Activated naive CD8-positive, alpha-beta T cell treated with anti-CD3 and anti-CD28 coated beads for 36 hours (primary cell): Measurements from ENCODE around the gene ZNF541. TPM values are rescaled to one million over a fixed set of nuclear protein-coding genes. Genes with fewer than 3 reads are reported as not detected.

Experiments
- DNase-seq: peaks from one replicate; pipeline ENCODE4 v3.0.0; 2021
- H3K27ac Mint-ChIP-seq: one replicate; pipeline ENCODE4 v1.8.0; 2022; ENCODE audit warnings: mild to moderate bottlenecking, moderate library complexity, mixed read lengths
- H3K27me3 Mint-ChIP-seq: one replicate; pipeline ENCODE4 v1.8.0; 2022; ENCODE audit warnings: mild to moderate bottlenecking, mixed read lengths
- H3K36me3 Mint-ChIP-seq: one replicate; pipeline ENCODE4 v1.8.0; 2021; ENCODE audit warnings: mild to moderate bottlenecking, mixed read lengths
- H3K4me1 Mint-ChIP-seq: one replicate; pipeline ENCODE4 v1.8.0; 2021; ENCODE audit warnings: mixed read lengths
- H3K4me3 Mint-ChIP-seq: one replicate; pipeline ENCODE4 v1.8.0; 2022; ENCODE audit warnings: mild to moderate bottlenecking, moderate library complexity, mixed read lengths
- H3K9me3 Mint-ChIP-seq: one replicate; pipeline ENCODE4 v1.8.0; 2022; ENCODE audit warnings: mixed read lengths
- total RNA-seq, 2 experiments: library from RNA; stranded (reverse); gene quantifications; one replicate each; pipeline ENCODE4 v1.2.3, GENCODE V29; 2021

ZNF541 gene
- total RNA-seq, 2 experiments from 2014 or later, result 0.19 to 0.22 TPM

GRCh38 chr19:47539747-47540311, 33.1 kb downstream of the ZNF541 start:
- Mint-ChIP-seq H3K4me1 (peaks cover 17% of the 10 kb centered on the region), H3K27me3 (peaks cover 11% of the 10 kb centered on the region), H3K9me3 (no peaks in the 10 kb centered on the region), H3K27ac (no peak overlapping the region), H3K4me3 (no peak overlapping the region), H3K36me3 (no peaks in the 10 kb centered on the region)
- DNase-seq, result no peak

GRCh38 chr19:47538812-47539211, 34.1 kb downstream of the ZNF541 start:
- Mint-ChIP-seq H3K27ac (no peak overlapping the region), H3K27me3 (peaks cover 2% of the 10 kb centered on the region), H3K9me3 (no peaks in the 10 kb centered on the region), H3K4me3 (no peak overlapping the region), H3K4me1 (peaks cover 15% of the 10 kb centered on the region), H3K36me3 (no peaks in the 10 kb centered on the region)
- no peak for DNase-seq

GRCh38 chr19:47537493-47537892, 35.5 kb downstream of the ZNF541 start:
- Mint-ChIP-seq H3K27me3 (no peaks in the 10 kb centered on the region), H3K4me3 (no peak overlapping the region), H3K27ac (no peak overlapping the region), H3K36me3 (no peaks in the 10 kb centered on the region), H3K4me1 (peaks cover 15% of the 10 kb centered on the region), H3K9me3 (no peaks in the 10 kb centered on the region)
- DNase-seq, result no peak

- H3K36me3 Mint-ChIP-seq, result no peaks in the 10 kb centered on the region
- no peaks in the 10 kb centered on the region for H3K9me3 Mint-ChIP-seq
- no peaks in the 10 kb centered on the region for H3K27me3 Mint-ChIP-seq
- no peak overlapping the region for H3K27ac Mint-ChIP-seq
- DNase-seq, result no peak
- H3K4me3 Mint-ChIP-seq, result no peak overlapping the region
- no peaks in the 10 kb centered on the region for H3K4me1 Mint-ChIP-seq
Measured at GRCh38 chr19:47534628-47535027, 38.3 kb downstream of the ZNF541 start.

- no peak for DNase-seq
- H3K27ac Mint-ChIP-seq, result no peak overlapping the region
- H3K27me3 Mint-ChIP-seq, result no peaks in the 10 kb centered on the region
- no peaks in the 10 kb centered on the region for H3K9me3 Mint-ChIP-seq
- no peaks in the 10 kb centered on the region for H3K36me3 Mint-ChIP-seq
- H3K4me3 Mint-ChIP-seq, result no peak overlapping the region
- H3K4me1 Mint-ChIP-seq, result no peaks in the 10 kb centered on the region
Measured at GRCh38 chr19:47531640-47532387, 41.1 kb downstream of the ZNF541 start.

- Mint-ChIP-seq H3K4me3 (no peak overlapping the region), H3K36me3 (no peaks in the 10 kb centered on the region), H3K27me3 (no peaks in the 10 kb centered on the region), H3K9me3 (no peaks in the 10 kb centered on the region), H3K27ac (no peak overlapping the region), H3K4me1 (no peaks in the 10 kb centered on the region)
- no peak for DNase-seq
Measured at GRCh38 chr19:47529018-47529742, 43.8 kb downstream of the ZNF541 start.

- H3K36me3 Mint-ChIP-seq, result no peaks in the 10 kb centered on the region
- H3K9me3 Mint-ChIP-seq, result no peaks in the 10 kb centered on the region
- DNase-seq, result no peak
- no peak overlapping the region for H3K4me3 Mint-ChIP-seq
- H3K27ac Mint-ChIP-seq, result no peak overlapping the region
- H3K4me1 Mint-ChIP-seq, result peaks cover 6% of the 10 kb centered on the region
- H3K27me3 Mint-ChIP-seq, result peaks cover 1% of the 10 kb centered on the region
Measured at GRCh38 chr19:47526798-47527197, 46.1 kb downstream of the ZNF541 start.

- no peak for DNase-seq
- Mint-ChIP-seq H3K27me3 (peaks cover 5% of the 10 kb centered on the region), H3K36me3 (no peaks in the 10 kb centered on the region), H3K4me1 (peaks cover 19% of the 10 kb centered on the region), H3K27ac (no peak overlapping the region), H3K9me3 (no peaks in the 10 kb centered on the region), H3K4me3 (no peak overlapping the region)
Measured at GRCh38 chr19:47523473-47523872, 49.5 kb downstream of the ZNF541 start.

Other genes starting within 250 kb of the ZNF541 start
- not detected for gene C5AR2, start 241.0 kb downstream of the ZNF541 start, total RNA-seq
- 10 to 100 TPM; 17.4 to 19.5 TPM for gene DHX34, start 223.8 kb downstream of the ZNF541 start, total RNA-seq
- not detected for gene MEIS3, start 153.6 kb downstream of the ZNF541 start, total RNA-seq
- under 1 TPM; 0.37 to 0.38 TPM for gene SLC8A2, start 101.3 kb downstream of the ZNF541 start, total RNA-seq
- gene KPTN, start 88.9 kb downstream of the ZNF541 start, total RNA-seq, result 10 to 100 TPM; 12.4 to 13.4 TPM
- 10 to 100 TPM; 65.6 to 69.2 TPM for gene NAPA, start 58.1 kb downstream of the ZNF541 start, total RNA-seq
- 10 to 100 TPM in 1 of 2 experiments, 1 to 10 TPM in 1; 8.9 to 10.2 TPM for gene BICRA, start 36.0 kb upstream of the ZNF541 start, total RNA-seq
- under 1 TPM; 0.44 to 0.68 TPM for gene EHD2, start 140.3 kb upstream of the ZNF541 start, total RNA-seq
- 100 to 1,000 TPM; 248 to 249 TPM for gene NOP53, start 172.4 kb upstream of the ZNF541 start, total RNA-seq
- 100 to 1,000 TPM in 1 of 2 experiments, 10 to 100 TPM in 1; 99.1 to 107 TPM for gene SELENOW, start 205.6 kb upstream of the ZNF541 start, total RNA-seq
- gene TPRX1, start 231.4 kb upstream of the ZNF541 start, total RNA-seq, result not detected
- not detected for gene CRX, start 248.8 kb upstream of the ZNF541 start, total RNA-seq